Ascending aorta (tissue), 2 donors: Measurements from ENCODE around the gene INTS2. TPM values are rescaled to one million over a fixed set of nuclear protein-coding genes. Genes with fewer than 3 reads are reported as not detected.
"Not testable (repeated sequence)": the region's sequence is repeated elsewhere in the genome, so short reads cannot be mapped to it uniquely, and the experiment has no call there.

ENCODE experiments used
- DNase-seq, 2 donors: peaks; one replicate each; pipeline ENCODE4 v3.0.0-alpha.2; 2019; ENCODE audit warnings: low spot score in 2 of 2
- H3K27ac ChIP-seq, 2 donors: fragments of 200-600 bp; sonication (generic); one replicate each; pipeline ENCODE4 v1.5.1; 2016 to 2017; ENCODE audit warnings: mild to moderate bottlenecking in 1 of 2
- H3K27me3 ChIP-seq: fragments of 200-600 bp; sonication (generic); one replicate; pipeline ENCODE4 v1.5.1; 2017
- H3K36me3 ChIP-seq, 2 donors: fragments of 200-600 bp; sonication (generic); one replicate each; pipeline ENCODE4 v1.5.1; 2016
- H3K4me1 ChIP-seq, 2 donors: fragments of 200-600 bp; sonication (generic); one replicate each; pipeline ENCODE4 v1.5.1; 2016 to 2017; ENCODE audit warnings: mild to moderate bottlenecking in 1 of 2
- H3K4me3 ChIP-seq, 2 donors: fragments of 200-600 bp; sonication (generic); one replicate each; pipeline ENCODE4 v1.5.1; 2016 to 2017; ENCODE audit warnings: mild to moderate bottlenecking in 1 of 2
- H3K9me3 ChIP-seq, 2 donors: fragments of 200-600 bp; sonication (generic); one replicate each; pipeline ENCODE4 v1.5.1; 2016
- intact Hi-C: fragments of 100-400 bp; cut with DNase I; formaldehyde crosslinking; loops from one replicate; pipeline ENCODE4 v1.15.1; 2023
- total RNA-seq: library from RNA; depleted of rRNA; stranded (reverse); fragments of >200 nt; gene quantifications from one replicate; pipeline ENCODE4 v1.1.0, GENCODE V29; 2016
- TF ChIP-seq, protein P1 (sequence below), 3 experiments: fragments of 200-600 bp in 2 of 3; fragments of 450-650 bp in 1 of 3; sonication (generic) in 2 of 3; IDR thresholded peaks; one replicate each; pipeline ENCODE4 v1.5.1; 2016 to 2019; ENCODE audit warnings: antibody characterized with exemption in 3 of 3, mild to moderate bottlenecking in 1 of 3, moderate library complexity in 1 of 3

INTS2 gene
- total RNA-seq, 1 donor from 2014 or later, result 2.2 TPM

DNA sequence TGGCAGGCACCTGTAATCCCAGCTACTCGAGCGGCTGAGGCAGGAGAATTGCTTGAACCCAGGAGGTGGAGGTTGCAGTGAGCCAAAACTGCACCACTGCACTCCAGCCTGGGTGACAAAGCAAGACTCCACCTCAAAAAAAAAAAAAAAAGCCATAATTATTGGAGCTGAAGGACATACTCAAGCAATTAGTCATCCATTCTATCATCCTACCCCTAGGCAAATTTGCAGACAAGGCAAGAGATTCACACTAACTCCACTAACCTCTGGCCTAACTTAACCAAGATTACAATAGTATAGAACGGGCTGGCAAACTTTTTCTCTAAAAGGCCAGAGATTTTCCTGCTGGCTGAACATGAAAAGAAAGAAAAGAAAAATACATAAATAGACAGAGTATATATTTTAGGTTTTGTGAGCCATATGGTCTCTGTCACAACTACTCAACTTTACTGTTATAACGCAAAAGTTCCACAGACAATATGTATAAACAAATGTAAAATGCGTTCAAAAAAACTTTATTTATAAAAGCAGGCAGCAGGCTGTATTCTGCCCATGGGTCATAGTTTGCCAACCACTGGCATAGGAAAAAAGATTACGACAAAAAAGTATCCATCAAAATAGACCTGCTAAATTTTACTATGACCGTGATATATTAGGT, 94.1 kb downstream of the INTS2 start:
- no peak for DNase-seq
- no peaks in the 10 kb centered on the region for H3K9me3 ChIP-seq
- H3K4me3 ChIP-seq, result no peak overlapping the region
- intact Hi-C loops, result no loop called here
- TF ChIP-seq, protein P1, sequence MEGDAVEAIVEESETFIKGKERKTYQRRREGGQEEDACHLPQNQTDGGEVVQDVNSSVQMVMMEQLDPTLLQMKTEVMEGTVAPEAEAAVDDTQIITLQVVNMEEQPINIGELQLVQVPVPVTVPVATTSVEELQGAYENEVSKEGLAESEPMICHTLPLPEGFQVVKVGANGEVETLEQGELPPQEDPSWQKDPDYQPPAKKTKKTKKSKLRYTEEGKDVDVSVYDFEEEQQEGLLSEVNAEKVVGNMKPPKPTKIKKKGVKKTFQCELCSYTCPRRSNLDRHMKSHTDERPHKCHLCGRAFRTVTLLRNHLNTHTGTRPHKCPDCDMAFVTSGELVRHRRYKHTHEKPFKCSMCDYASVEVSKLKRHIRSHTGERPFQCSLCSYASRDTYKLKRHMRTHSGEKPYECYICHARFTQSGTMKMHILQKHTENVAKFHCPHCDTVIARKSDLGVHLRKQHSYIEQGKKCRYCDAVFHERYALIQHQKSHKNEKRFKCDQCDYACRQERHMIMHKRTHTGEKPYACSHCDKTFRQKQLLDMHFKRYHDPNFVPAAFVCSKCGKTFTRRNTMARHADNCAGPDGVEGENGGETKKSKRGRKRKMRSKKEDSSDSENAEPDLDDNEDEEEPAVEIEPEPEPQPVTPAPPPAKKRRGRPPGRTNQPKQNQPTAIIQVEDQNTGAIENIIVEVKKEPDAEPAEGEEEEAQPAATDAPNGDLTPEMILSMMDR (IDR thresholded peaks at IDR 0.05), result no peak
- H3K36me3 ChIP-seq, result no peaks in the 10 kb centered on the region
- no peaks in the 10 kb centered on the region for H3K27me3 ChIP-seq
- no peaks in the 10 kb centered on the region for H3K4me1 ChIP-seq
- H3K27ac ChIP-seq, result no peak overlapping the region

DNA sequence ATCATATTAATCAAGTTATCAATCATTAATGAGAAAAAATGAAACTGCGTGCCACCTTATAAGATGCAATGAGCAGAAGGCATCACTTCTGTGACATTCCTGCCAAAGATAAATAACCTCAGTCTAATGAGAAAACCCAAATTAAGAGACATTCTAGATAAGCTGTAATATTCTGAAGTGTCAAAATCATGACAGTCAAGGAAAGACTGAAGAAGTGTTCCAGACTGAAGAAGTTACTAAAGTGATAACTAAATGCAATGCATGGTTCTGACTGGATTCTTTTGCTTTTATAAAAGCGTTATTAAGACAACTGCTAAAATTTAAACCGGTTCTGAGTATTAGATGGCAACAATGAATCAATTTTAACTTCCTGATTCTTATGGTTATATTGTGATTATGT, 95.3 kb downstream of the INTS2 start:
- Histone ChIP-seq H3K4me1 (no peaks in the 10 kb centered on the region), H3K9me3 (no peaks in the 10 kb centered on the region), H3K27ac (no peak overlapping the region), H3K4me3 (no peak overlapping the region), H3K27me3 (no peaks in the 10 kb centered on the region), H3K36me3 (no peaks in the 10 kb centered on the region)
- TF ChIP-seq, protein P1 (IDR thresholded peaks at IDR 0.05), result no peak
- intact Hi-C loops, result no loop called here
- DNase-seq, result no peak

DNA sequence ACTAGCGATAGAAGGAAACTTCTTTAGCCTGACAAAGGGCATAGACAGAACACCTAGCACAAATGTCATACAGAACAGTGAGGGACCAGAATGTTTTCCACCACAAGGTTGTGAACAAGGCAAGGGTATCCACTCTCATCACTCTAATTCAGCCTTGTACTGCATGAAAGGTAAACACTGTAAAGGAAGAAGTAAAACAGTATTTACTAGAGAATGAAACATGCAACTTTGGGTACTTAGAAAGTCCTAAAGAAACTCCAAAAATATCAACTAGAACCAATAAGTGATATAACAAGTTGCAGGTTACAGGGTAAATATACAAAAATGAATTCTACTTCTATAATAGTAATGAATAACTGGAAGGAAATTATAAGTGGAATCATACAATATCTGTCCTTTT, 96.7 kb downstream of the INTS2 start:
- Histone ChIP-seq H3K27ac (no peak overlapping the region), H3K36me3 (no peaks in the 10 kb centered on the region), H3K4me3 (no peak overlapping the region), H3K4me1 (no peaks in the 10 kb centered on the region), H3K27me3 (no peaks in the 10 kb centered on the region), H3K9me3 (no peaks in the 10 kb centered on the region)
- TF ChIP-seq, protein P1 (IDR thresholded peaks at IDR 0.05), result no peak
- intact Hi-C loops, result no loop called here
- DNase-seq, result no peak

DNA sequence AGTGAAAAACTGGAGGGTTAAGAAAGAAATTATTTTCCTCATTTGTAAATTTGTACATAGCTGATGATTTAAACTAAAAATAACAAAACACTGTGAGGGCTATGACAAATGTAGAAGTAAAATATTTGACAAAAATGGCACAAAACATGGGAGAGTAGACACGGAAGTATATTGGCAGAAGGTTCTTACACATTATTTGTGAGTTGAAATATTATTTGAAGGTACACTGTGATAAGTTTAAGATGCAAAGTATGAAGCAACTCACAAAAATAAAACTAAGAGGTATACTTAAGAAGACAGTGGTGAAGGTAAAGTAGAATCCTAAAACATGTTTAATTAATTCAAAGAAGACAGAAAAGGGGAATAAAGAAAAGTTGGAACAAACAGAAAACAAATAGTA, 99.1 kb downstream of the INTS2 start:
- H3K36me3 ChIP-seq, result no peaks in the 10 kb centered on the region
- no peak for DNase-seq
- H3K4me1 ChIP-seq, result no peaks in the 10 kb centered on the region
- intact Hi-C loops, result no loop called here
- TF ChIP-seq, protein P1 (IDR thresholded peaks at IDR 0.05), result no peak
- H3K4me3 ChIP-seq, result no peak overlapping the region
- no peaks in the 10 kb centered on the region for H3K9me3 ChIP-seq
- H3K27me3 ChIP-seq, result no peaks in the 10 kb centered on the region
- H3K27ac ChIP-seq, result no peak overlapping the region

DNA sequence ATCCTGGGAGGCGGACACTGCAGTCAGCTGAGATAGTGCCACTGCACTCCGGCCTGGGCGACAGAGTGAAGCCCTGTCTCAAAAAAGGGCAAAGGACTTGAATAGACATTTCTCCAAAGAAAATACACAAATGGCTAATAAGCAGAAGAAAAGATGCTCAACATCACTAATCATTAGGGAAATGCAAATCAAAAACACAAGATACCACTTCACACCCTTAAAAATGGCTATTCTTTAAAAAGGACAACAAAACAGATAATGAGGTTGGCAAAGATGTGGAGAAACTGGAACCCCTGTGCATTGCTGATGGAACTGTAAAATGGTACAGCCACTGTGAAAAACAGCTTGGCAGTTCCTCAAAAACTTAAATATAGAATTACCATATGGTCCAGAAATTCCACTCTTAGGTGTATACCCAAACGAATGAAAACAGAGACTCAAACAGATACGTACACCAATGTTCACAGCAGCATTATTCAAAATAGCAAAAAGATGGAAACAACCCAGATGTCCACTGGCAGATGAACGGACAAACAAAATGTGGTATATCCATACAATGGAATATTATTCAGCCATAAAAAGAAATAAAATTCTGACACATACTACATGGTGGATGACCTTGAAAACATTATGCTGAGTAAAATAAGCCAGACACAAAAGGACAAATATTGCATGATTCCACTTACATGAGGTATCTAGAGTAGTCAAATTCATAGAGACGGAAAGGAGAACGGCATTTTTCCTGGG, 100.0 kb downstream of the INTS2 start:
- no peak for DNase-seq
- Histone ChIP-seq H3K4me3 (no peak overlapping the region), H3K27me3 (no peaks in the 10 kb centered on the region), H3K4me1 (no peaks in the 10 kb centered on the region), H3K36me3 (no peaks in the 10 kb centered on the region), H3K9me3 (no peaks in the 10 kb centered on the region), H3K27ac (no peak overlapping the region)
- intact Hi-C loops, result no loop called here
- TF ChIP-seq, protein P1 (IDR thresholded peaks at IDR 0.05), result no peak

DNA sequence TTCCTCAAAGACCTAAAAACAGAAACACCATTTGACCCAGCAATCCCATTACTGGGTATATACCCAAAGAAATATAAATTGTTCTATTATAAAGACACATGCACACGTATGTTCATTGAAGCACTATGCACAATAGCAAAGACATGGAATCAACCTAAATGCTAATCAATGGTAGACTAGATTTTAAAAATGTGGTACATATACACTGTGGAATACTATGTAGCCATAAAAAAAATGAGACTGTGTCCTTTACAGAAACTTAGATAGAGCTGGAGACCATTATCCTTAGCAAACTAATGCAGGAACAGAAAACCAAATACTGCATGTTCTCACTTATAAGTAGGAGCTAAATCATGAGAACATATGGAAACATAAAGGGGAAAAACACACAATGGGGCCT, 100.9 kb downstream of the INTS2 start:
- H3K4me3 ChIP-seq, H3K27ac ChIP-seq, H3K27me3 ChIP-seq, H3K9me3 ChIP-seq, H3K36me3 ChIP-seq, H3K4me1 ChIP-seq, intact Hi-C loops, DNase-seq: not testable (repeated sequence)

DNA sequence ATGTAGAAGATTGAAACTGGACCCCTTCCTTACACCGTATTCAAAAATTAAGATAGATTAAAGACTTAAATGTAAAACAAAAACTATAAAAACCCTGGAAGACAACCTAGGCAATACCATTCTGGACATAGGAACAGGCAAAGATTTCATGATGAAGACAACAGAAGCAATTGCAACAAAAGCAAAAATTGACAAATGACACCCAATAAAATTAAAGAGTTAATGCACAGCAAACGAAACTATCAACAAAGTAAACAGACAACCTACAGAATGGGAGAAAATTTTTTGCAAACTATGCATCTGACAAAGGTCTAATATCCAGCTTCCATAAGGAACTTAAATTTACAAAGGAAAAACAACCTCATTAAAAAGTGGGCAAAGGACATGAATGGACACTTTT, 101.6 kb downstream of the INTS2 start:
- not testable (repeated sequence) for H3K4me1 ChIP-seq, H3K9me3 ChIP-seq

More for the DNA sequence above, 101.6 kb downstream of the INTS2 start:
- H3K4me3 ChIP-seq, H3K36me3 ChIP-seq, intact Hi-C loops, DNase-seq, H3K27me3 ChIP-seq, H3K27ac ChIP-seq: not testable (repeated sequence)
